WERI-Rb-1 (cell line): Measurements from ENCODE around the gene CALHM3.

Experiments
- DNase-seq: peaks from one replicate; pipeline ENCODE4 v3.0.0-alpha.2; 2020
- H3K27ac ChIP-seq: fragments of 250-450 bp; sonication (Bioruptor Pico); 2 replicates; pipeline ENCODE4 v1.5.1; 2020; ENCODE audit warnings: mild to moderate bottlenecking, moderate library complexity
- H3K27me3 ChIP-seq: fragments of 250-450 bp; sonication (Bioruptor Pico); 2 replicates; pipeline ENCODE4 v1.5.1; 2021; ENCODE audit warnings: mild to moderate bottlenecking, low read depth, moderate library complexity; ENCODE audit not compliant: insufficient read depth, severe bottlenecking
- H3K36me3 ChIP-seq: fragments of 250-450 bp; sonication (Bioruptor Pico); 2 replicates; pipeline ENCODE4 v1.5.1; 2020; ENCODE audit warnings: mild to moderate bottlenecking, moderate library complexity
- H3K4me3 ChIP-seq: 2 replicates; pipeline ENCODE4 v1.5.1; 2011; ENCODE audit warnings: low read depth, mild to moderate bottlenecking, control low read depth, low read length
- H3K9me3 ChIP-seq: fragments of 250-450 bp; sonication (Bioruptor Pico); 2 replicates; pipeline ENCODE4 v1.5.1; 2021; ENCODE audit warnings: mild to moderate bottlenecking, moderate library complexity; ENCODE audit not compliant: severe bottlenecking
- CTCF ChIP-seq: IDR thresholded peaks from 2 replicates; pipeline ENCODE4 v1.5.1; 2011; ENCODE audit warnings: low read depth, mild to moderate bottlenecking, control low read depth, inconsistent platforms, low read length

The CALHM3 gene

GRCh38 chr10:103445767-103446567 lies 33.1 kb downstream of the CALHM3 start:
- no peak overlapping the region for H3K4me3 ChIP-seq
- no peak overlapping the region for H3K27ac ChIP-seq
- no peaks in the 10 kb centered on the region for H3K27me3 ChIP-seq
- no peaks in the 10 kb centered on the region for H3K9me3 ChIP-seq
- no peak for TF ChIP-seq CTCF
- DNase-seq = no peak
- H3K36me3 ChIP-seq = peaks cover 58% of the 10 kb centered on the region

GRCh38 chr10:103445366-103445765 lies 33.7 kb downstream of the CALHM3 start:
- TF ChIP-seq CTCF = no peak
- DNase-seq = no peak
- Histone ChIP-seq H3K4me3 (no peak overlapping the region), H3K27ac (no peak overlapping the region), H3K9me3 (no peaks in the 10 kb centered on the region), H3K36me3 (peaks cover 63% of the 10 kb centered on the region), H3K27me3 (no peaks in the 10 kb centered on the region)

GRCh38 chr10:103444478-103444877 lies 34.6 kb downstream of the CALHM3 start:
- Histone ChIP-seq H3K36me3 (peaks cover 72% of the 10 kb centered on the region), H3K27me3 (no peaks in the 10 kb centered on the region), H3K4me3 (no peak overlapping the region), H3K27ac (no peak overlapping the region), H3K9me3 (no peaks in the 10 kb centered on the region)
- no peak for TF ChIP-seq CTCF
- DNase-seq = no peak

- no peaks in the 10 kb centered on the region for H3K27me3 ChIP-seq
- no peak for TF ChIP-seq CTCF
- H3K36me3 ChIP-seq = peaks cover 81% of the 10 kb centered on the region
- no peak overlapping the region for H3K4me3 ChIP-seq
- DNase-seq = no peak
- no peak overlapping the region for H3K27ac ChIP-seq
- no peaks in the 10 kb centered on the region for H3K9me3 ChIP-seq
These were observed 35.4 kb downstream of the CALHM3 start for GRCh38 chr10:103443475-103444185.

- no peak for TF ChIP-seq CTCF
- Histone ChIP-seq H3K36me3 (peaks cover 89% of the 10 kb centered on the region), H3K4me3 (no peak overlapping the region), H3K27ac (no peak overlapping the region), H3K9me3 (no peaks in the 10 kb centered on the region), H3K27me3 (no peaks in the 10 kb centered on the region)
- DNase-seq = no peak
These were observed 37.0 kb downstream of the CALHM3 start for GRCh38 chr10:103442031-103442461.
